Activated T-helper 1 cell treated with anti-CD3 and anti-CD28 coated beads, Interleukin-12 subunit alpha, Interleukin-12 subunit beta, Interleukin-2, Interleukin-4 antibody, amounts not matched to agents 30 ng/mL and 10 ng/mL and 1 ng/mL, durations not matched to agents 14 hours and 24 hours and 36 hours (primary cell): ENCODE data around the gene WDR41. TPM values are rescaled to one million over a fixed set of nuclear protein-coding genes. Genes with fewer than 3 reads are reported as not detected.

Experiments used
- DNase-seq: peaks from one replicate; pipeline ENCODE4 v3.0.0; 2021; ENCODE audit warnings: low spot score
- H3K27ac Mint-ChIP-seq: one replicate; pipeline ENCODE4 v1.8.0; 2021; ENCODE audit warnings: mild to moderate bottlenecking, mixed read lengths
- H3K27me3 Mint-ChIP-seq: one replicate; pipeline ENCODE4 v1.8.0; 2022; ENCODE audit warnings: mild to moderate bottlenecking, moderate library complexity, mixed read lengths; ENCODE audit not compliant: insufficient read depth
- H3K36me3 Mint-ChIP-seq: one replicate; pipeline ENCODE4 v1.8.0; 2021; ENCODE audit warnings: low read depth, mixed read lengths
- H3K4me1 Mint-ChIP-seq: one replicate; pipeline ENCODE4 v1.8.0; 2021; ENCODE audit warnings: low read depth, mixed read lengths
- H3K4me3 Mint-ChIP-seq: one replicate; pipeline ENCODE4 v1.8.0; 2021; ENCODE audit warnings: mild to moderate bottlenecking, moderate library complexity, mixed read lengths
- H3K9me3 Mint-ChIP-seq: one replicate; pipeline ENCODE4 v1.8.0; 2021; ENCODE audit warnings: mixed read lengths
- intact Hi-C: fragments of 100-400 bp; cut with micrococcal nuclease; formaldehyde crosslinking; loops from one replicate; pipeline ENCODE4 v1.15.1; 2024
- total RNA-seq: library from RNA; stranded (reverse); gene quantifications from 2 replicates; pipeline ENCODE4 v1.2.3, GENCODE V29; 2022

Gene WDR41
- total RNA-seq, 1 donor from 2014 or later, result 27.2 TPM

DNA sequence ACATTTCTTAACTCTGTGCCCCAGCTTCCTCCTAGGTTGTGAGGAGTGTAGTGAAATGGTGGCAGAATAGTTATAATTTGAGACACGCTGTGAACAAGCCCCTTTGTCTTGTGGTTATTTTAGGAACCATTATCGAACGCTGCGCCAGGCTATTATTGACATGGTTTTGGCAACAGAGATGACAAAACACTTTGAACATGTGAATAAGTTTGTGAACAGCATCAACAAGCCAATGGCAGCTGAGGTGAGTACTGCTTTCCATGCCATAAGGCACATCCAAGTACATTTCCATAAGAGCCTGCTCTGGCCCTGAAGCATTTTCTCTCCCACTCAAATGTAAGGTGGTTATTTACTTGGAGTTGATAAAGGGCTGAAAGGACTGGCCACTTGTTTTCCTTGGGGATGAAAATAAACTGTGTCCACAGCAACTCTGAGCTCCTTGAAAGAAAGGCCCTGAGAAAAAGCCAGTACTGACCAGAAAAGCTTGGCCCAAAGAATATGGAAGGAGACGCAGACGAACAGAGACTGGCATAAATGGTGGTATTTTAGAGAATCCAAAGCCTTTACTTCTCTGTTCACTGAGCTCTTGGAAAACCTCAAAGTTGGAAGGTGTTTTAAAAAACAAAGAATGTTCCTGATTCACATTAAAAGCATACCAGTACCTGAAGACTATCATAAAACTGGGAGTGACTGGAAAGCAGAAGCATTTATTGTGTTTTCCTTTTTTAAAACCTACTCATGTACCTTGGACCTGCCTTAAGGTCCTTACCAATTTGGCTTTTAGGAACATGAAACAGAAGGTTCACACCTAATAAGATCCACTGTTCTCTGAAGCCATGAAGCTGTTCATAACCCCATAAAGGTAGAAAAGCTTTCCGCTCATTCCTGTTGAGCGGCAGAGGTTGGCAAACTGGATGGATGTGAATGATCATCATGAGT is 72.2 kb downstream of the WDR41 start:
- peaks cover 2% of the 10 kb centered on the region for H3K27me3 Mint-ChIP-seq
- no peak overlapping the region for H3K4me3 Mint-ChIP-seq
- peaks cover under 1% of the 10 kb centered on the region for H3K36me3 Mint-ChIP-seq

GRCh38 chr5:77418601-77419581 is 73.2 kb downstream of the WDR41 start:
- intact Hi-C loops, result no loop called here
- Mint-ChIP-seq H3K27ac (no peak overlapping the region), H3K4me3 (no peak overlapping the region), H3K27me3 (peaks cover 2% of the 10 kb centered on the region), H3K36me3 (no peaks in the 10 kb centered on the region), H3K9me3 (peaks cover 4% of the 10 kb centered on the region), H3K4me1 (no peaks in the 10 kb centered on the region)
- no peak for DNase-seq

More for the DNA sequence above, 72.2 kb downstream of the WDR41 start:
- intact Hi-C loops, result no loop called here
- Mint-ChIP-seq H3K4me1 (no peaks in the 10 kb centered on the region), H3K27ac (no peak overlapping the region), H3K9me3 (peaks cover 4% of the 10 kb centered on the region)
- DNase-seq, result no peak

- H3K27ac Mint-ChIP-seq, result no peak overlapping the region
- intact Hi-C loops, result no loop called here
- no peaks in the 10 kb centered on the region for H3K4me1 Mint-ChIP-seq
- H3K36me3 Mint-ChIP-seq, result no peaks in the 10 kb centered on the region
- DNase-seq, result no peak
- H3K4me3 Mint-ChIP-seq, result no peak overlapping the region
- peaks cover 4% of the 10 kb centered on the region for H3K9me3 Mint-ChIP-seq
- H3K27me3 Mint-ChIP-seq, result peaks cover 2% of the 10 kb centered on the region
These were observed 74.0 kb downstream of the WDR41 start for GRCh38 chr5:77418162-77418561.

DNA sequence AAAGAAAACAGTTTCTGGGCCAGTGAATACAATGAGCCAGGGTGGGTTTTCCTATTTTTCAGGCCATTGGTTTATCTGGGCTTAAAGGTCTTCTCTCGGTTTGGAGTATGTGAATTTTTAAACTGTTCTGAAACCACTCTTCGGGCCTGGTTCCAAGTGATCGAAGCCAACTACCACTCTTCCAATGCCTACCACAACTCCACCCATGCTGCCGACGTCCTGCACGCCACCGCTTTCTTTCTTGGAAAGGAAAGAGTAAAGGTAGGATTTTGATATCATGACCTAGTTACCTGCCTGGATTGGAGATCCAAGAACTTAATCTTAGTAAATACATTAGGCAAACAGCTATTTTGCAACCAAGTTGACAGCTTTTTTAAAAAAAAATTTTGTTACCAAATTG is 79.1 kb downstream of the WDR41 start:
- intact Hi-C loops, result no loop called here
- no peak overlapping the region for H3K27ac Mint-ChIP-seq

DNA sequence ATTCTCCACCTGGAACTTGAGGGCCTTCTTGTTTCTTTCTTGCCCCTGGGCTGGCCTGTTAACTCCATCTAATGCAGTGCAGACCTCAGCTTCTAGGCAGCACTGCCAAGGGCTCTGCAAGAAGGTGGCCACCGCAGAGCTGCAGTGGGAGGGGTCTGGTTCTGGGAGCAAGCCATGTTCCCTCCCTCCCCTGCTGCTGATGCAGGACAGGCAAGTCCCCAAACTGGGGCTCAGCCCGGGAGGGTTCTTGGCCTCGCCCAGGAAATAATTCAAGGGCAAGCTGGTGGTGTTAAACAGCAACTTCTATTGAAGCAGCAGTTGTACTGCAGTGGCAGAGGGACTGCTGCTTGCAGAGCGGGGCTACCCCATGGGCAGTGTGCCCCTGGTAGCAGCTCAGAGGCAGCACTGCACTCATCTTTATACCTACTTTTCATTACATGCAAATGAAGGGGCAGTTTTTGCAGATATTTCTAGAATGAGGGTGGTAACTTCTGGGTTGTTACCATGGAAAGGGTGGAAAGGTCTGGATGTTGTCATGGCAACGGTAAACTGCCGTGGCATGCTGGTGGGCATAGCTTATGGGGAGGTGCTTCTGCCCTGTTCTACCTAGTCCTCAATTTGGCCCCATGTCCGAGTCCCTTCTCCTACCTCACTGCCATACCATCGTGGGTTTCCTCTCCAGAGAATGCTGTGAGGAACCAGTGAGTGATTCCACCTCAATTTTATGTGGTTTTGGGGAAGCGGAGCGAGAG is 82.1 kb downstream of the WDR41 start:
- DNase-seq, result no peak
- Mint-ChIP-seq H3K9me3 (no peaks in the 10 kb centered on the region), H3K4me1 (no peaks in the 10 kb centered on the region), H3K27me3 (peaks cover 9% of the 10 kb centered on the region), H3K4me3 (no peak overlapping the region), H3K36me3 (no peaks in the 10 kb centered on the region), H3K27ac (no peak overlapping the region)
- intact Hi-C loops, result no loop called here

More for the DNA sequence above, 79.1 kb downstream of the WDR41 start:
- no peaks in the 10 kb centered on the region for H3K4me1 Mint-ChIP-seq
- peaks cover 8% of the 10 kb centered on the region for H3K27me3 Mint-ChIP-seq
- no peak overlapping the region for H3K4me3 Mint-ChIP-seq
- H3K9me3 Mint-ChIP-seq, result no peaks in the 10 kb centered on the region
- no peak for DNase-seq
- H3K36me3 Mint-ChIP-seq, result no peaks in the 10 kb centered on the region

DNA sequence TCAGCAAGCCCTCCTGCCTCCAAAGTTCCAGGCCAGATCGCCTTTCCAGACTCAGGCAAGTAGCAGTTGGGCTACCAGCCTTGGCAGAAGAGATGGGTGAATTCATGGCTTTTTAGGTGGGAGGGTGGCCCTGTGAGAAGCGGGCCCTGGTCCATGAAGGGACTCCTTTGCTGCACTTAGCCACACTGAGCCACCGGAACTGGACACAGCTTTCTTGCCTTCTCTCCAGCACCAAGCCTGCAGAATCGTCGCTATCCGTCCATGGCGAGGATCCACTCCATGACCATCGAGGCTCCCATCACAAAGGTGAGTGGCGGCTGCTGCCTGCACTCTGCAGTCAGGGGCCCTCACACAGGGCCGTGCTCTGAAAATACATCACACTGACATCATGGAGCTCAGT is 85.0 kb downstream of the WDR41 start:
- intact Hi-C loops, result no loop called here
- Mint-ChIP-seq H3K9me3 (no peaks in the 10 kb centered on the region), H3K36me3 (no peaks in the 10 kb centered on the region), H3K27ac (no peak overlapping the region), H3K4me1 (no peaks in the 10 kb centered on the region), H3K27me3 (peaks cover 9% of the 10 kb centered on the region), H3K4me3 (no peak overlapping the region)
- no peak for DNase-seq

- H3K4me1 Mint-ChIP-seq, result no peaks in the 10 kb centered on the region
- no peak overlapping the region for H3K4me3 Mint-ChIP-seq
- H3K27ac Mint-ChIP-seq, result no peak overlapping the region
- H3K27me3 Mint-ChIP-seq, result peaks cover 5% of the 10 kb centered on the region
- no peak for DNase-seq
- intact Hi-C loops, result no loop called here
- H3K36me3 Mint-ChIP-seq, result no peaks in the 10 kb centered on the region
- H3K9me3 Mint-ChIP-seq, result no peaks in the 10 kb centered on the region
These were observed 89.3 kb downstream of the WDR41 start for GRCh38 chr5:77402796-77403195.

GRCh38 chr5:77400645-77401044 is 91.5 kb downstream of the WDR41 start:
- no peak overlapping the region for H3K27ac Mint-ChIP-seq
- H3K36me3 Mint-ChIP-seq, result no peaks in the 10 kb centered on the region
- peaks cover 4% of the 10 kb centered on the region for H3K27me3 Mint-ChIP-seq
- H3K4me1 Mint-ChIP-seq, result peaks cover 6% of the 10 kb centered on the region
- H3K9me3 Mint-ChIP-seq, result no peaks in the 10 kb centered on the region
- intact Hi-C loops, result no loop called here
- no peak overlapping the region for H3K4me3 Mint-ChIP-seq
- DNase-seq, result no peak

DNA sequence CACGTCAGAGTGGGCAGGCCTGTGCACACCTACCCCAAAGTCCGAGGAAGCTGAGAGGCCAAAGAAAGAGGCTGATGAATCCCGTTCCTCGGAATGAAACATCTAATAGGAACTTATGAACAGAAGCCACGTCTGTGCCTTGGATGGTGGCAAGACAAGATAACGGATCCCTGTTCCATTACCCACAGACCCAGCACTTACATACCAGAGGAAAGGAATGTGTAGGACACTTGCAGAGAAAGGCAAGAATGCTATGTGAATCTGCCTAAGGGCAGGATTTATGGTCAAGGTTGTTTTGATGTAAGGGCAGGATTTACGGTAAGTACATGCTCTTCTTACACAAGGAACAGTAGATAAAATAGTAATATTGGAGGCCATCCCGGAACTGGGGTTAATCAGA is 93.2 kb downstream of the WDR41 start:
- no peaks in the 10 kb centered on the region for H3K36me3 Mint-ChIP-seq
- no peak for DNase-seq
- H3K4me1 Mint-ChIP-seq, result peaks cover 6% of the 10 kb centered on the region
- intact Hi-C loops, result no loop called here
- H3K9me3 Mint-ChIP-seq, result no peaks in the 10 kb centered on the region
- H3K27ac Mint-ChIP-seq, result no peak overlapping the region
- H3K27me3 Mint-ChIP-seq, result peaks cover 2% of the 10 kb centered on the region
- no peak overlapping the region for H3K4me3 Mint-ChIP-seq

DNA sequence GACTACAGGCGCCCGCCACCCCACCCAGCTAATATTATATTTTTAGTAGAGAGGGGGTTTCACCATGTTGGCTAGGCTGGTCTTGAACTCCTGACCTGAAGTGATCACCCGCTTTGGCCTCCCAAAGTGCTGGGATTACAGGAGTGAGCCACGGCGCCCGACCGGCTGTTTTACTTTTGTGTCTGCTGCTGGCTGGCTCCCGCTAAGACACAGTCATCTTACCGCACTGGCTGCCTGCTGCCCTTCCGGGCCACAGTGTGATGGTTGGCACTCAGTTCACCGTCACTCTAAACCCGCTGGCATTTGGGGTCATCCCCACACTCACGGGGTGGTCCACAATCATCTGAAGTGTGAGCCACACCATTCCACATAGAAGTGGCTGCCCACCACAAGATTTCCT is 93.7 kb downstream of the WDR41 start:
- H3K27ac Mint-ChIP-seq, result no peak overlapping the region

GRCh38 chr5:77397686-77398292 is 94.3 kb downstream of the WDR41 start:
- intact Hi-C loops, result no loop called here
- Mint-ChIP-seq H3K4me1 (peaks cover 6% of the 10 kb centered on the region), H3K9me3 (no peaks in the 10 kb centered on the region), H3K36me3 (no peaks in the 10 kb centered on the region), H3K4me3 (no peak overlapping the region), H3K27ac (no peak overlapping the region), H3K27me3 (peaks cover 2% of the 10 kb centered on the region)
- no peak for DNase-seq

More for the DNA sequence above, 93.7 kb downstream of the WDR41 start:
- intact Hi-C loops, result no loop called here
- Mint-ChIP-seq H3K36me3 (no peaks in the 10 kb centered on the region), H3K9me3 (no peaks in the 10 kb centered on the region), H3K27me3 (peaks cover 2% of the 10 kb centered on the region), H3K4me1 (peaks cover 6% of the 10 kb centered on the region), H3K4me3 (no peak overlapping the region)
- no peak for DNase-seq

- intact Hi-C loops, result no loop called here
- Mint-ChIP-seq H3K36me3 (no peaks in the 10 kb centered on the region), H3K27ac (peak overlapping the region; percentile 35), H3K4me1 (peaks cover 6% of the 10 kb centered on the region), H3K9me3 (no peaks in the 10 kb centered on the region), H3K4me3 (no peak overlapping the region), H3K27me3 (peaks cover under 1% of the 10 kb centered on the region)
- no peak for DNase-seq
These were observed 96.1 kb downstream of the WDR41 start for GRCh38 chr5:77396017-77396416.
